ENCODE results near the gene CYP3A5. TPM values are rescaled to one million over a fixed set of nuclear protein-coding genes. Genes with fewer than 3 reads are reported as not detected.

The CYP3A5 gene
- total and polyA plus RNA-seq, 9 of the 15 experiments (the other 6 are each of a cell fraction or from before 2014, with no cell fraction given) = 0.73 to 2.8 (median 1.5) TPM

DNA sequence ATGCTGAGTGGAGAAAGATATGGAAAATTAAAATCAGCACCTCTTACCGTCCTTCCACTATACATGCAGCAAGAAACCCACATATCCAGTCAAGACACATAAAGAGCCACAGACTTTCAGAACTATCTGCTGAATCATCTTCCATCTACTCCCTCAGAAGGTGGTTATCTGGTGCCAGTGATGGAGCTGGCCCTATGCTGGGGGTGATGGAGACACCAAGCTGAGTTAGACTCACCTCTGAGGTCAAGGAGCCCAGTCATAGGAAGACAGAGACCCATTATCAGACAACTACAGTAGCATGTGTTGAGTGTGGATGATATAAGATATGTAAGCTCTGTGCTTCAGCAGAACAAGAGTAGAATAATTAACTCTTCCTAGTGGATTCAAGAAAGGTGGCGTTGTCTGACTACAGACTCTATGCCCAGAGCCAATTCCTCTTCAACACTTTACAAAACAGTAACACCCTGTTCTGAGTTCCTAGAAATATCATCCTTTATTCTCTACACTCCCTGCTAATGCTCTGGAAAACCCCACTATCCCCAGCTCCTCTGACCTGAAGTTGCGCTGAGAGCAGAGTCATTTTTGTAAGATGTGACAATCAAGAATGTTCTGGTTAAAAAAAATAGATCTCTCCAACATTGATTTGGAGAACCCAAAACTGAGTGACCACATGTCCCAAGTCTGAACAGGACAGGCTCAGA, 14.3 kb downstream of the CYP3A5 start (continued):
- TF ChIP-seq HMG20A (CRISPR knock-in tag; conservative IDR thresholded peaks at IDR 0.05) (no peak), TEAD2 (tag; IDR thresholded peaks at IDR 0.05) (no peak), PTTG1 (tag; IDR thresholded peaks at IDR 0.05; ENCODE audit: low read depth) (no peak), RFX1 (IDR thresholded peaks at IDR 0.05) (no peak), EGR1 (conservative IDR thresholded peaks at IDR 0.05) (no peak; the same call in 1 of the 2 replicates), MNT (conservative IDR thresholded peaks at IDR 0.05) (peak; percentile 48 to 72), ZNF584 (CRISPR knock-in tag; IDR thresholded peaks at IDR 0.05; ENCODE audit: low read depth) (no peak), MCM2 (IDR thresholded peaks at IDR 0.05; ENCODE audit: low read depth) (no peak), CBFA2T2 (conservative IDR thresholded peaks at IDR 0.05) (peak; percentile 99), HBP1 (CRISPR knock-in tag; IDR thresholded peaks at IDR 0.05) (no peak), KHSRP (IDR thresholded peaks at IDR 0.05) (peak; percentile 82), ATF1 (CRISPR knock-in tag; IDR thresholded peaks at IDR 0.05) (no peak), ATF1 (tag; IDR thresholded peaks at IDR 0.05) (peak; percentile 56), TAL1 (IDR thresholded peaks at IDR 0.05) (peak; percentile 99), HCFC1 (IDR thresholded peaks at IDR 0.05; ENCODE audit: low read depth, low read length) (no peak), HINFP (tag; conservative IDR thresholded peaks at IDR 0.05; ENCODE audit: low read depth) (no peak), STAT5B (CRISPR knock-in tag; IDR thresholded peaks at IDR 0.05) (no peak; the same call in 1 of the 2 replicates), NR2C1 (IDR thresholded peaks at IDR 0.05) (peak; percentile 66), NR2C1 (tag; IDR thresholded peaks at IDR 0.05) (peak; percentile 76), NELFE (IDR thresholded peaks at IDR 0.05; ENCODE audit: insufficient read depth, insufficient read length) (no peak)
- TF ChIP-seq, protein P1, sequence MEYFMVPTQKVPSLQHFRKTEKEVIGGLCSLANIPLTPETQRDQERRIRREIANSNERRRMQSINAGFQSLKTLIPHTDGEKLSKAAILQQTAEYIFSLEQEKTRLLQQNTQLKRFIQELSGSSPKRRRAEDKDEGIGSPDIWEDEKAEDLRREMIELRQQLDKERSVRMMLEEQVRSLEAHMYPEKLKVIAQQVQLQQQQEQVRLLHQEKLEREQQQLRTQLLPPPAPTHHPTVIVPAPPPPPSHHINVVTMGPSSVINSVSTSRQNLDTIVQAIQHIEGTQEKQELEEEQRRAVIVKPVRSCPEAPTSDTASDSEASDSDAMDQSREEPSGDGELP (CRISPR knock-in tag; IDR thresholded peaks at IDR 0.05; ENCODE audit: borderline replicate concordance) = 0 out of 2 replicates have a peak, but pooled peaks have one; percentile 31

All from K562 (cell line).